Colon (tissue), 2 donors: ENCODE results near the gene RNF183.
"Not testable (repeated sequence)": the region's sequence is repeated elsewhere in the genome, so short reads cannot be mapped to it uniquely, and the experiment has no call there.

ENCODE experiments used
- FAIRE-seq: peaks from 2 replicates; lab custom pipeline; 2012; peaks lifted over from hg19 to GRCh38; lab: Jason Lieb, UNC
- donor health status: control.
- donor health status: control.

The RNF183 gene

DNA sequence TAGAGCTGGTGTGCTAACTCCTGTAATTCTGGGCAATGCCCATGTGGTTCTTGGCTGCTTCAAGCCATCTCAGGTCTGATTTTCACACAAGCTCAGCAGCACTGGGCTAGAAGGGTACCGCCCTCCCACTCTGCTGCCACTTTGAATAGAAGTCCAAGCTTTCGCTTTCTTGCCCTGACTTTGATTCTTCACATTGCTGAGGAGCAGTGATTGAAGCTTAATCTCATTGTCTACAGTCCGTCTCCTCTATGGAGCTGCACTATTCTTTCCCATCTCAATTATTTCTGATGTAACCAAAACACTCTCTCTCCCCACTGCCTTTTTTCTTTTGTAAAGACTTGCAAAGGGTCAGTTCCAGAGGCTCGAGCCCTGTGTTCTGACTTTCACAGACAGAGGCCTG is 12.9 kb upstream of the RNF183 start:
- FAIRE-seq = no peak

DNA sequence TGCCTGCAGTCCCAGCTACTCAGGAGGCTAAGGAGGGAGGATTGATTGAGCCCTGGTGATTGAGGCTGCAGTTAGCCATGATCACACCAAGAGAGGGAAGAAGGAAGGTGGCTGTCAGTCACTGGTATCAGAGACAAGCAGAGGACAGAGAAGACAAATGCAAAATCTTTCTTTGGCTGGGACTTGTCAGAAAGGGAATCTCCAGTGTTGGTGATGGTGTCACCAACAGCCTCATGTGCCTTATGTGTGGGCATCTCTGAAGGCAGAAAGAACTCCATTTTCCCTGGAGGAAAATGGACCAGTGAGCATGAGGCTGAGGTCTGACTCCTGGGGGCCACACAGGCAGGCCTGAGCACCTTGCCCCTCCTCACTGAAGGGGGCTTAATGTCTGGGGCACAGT is 12.1 kb upstream of the RNF183 start:
- FAIRE-seq = no peak

DNA sequence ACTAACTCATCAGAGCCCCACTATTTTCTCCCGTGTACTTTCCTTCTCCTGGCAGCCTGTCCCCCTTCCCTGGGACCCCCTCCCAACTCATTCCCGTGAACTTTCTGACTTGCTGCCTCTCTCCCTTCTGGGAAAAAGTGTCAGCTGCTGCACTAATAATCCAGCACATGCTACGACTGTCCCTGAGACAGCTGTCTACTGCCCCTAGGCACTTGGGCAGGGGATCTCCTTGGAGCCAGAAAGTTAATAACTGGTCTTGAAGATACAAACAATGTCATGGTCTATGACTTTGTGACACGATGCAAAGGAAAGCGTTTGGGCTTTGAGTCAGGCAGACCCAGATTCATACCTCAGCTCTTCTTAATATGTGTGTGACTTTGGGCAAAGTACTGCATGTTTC is 10.1 kb upstream of the RNF183 start:
- FAIRE-seq = no peak

- FAIRE-seq = no peak
Measured at GRCh38 chr9:113311961-113312360, 8.8 kb upstream of the RNF183 start.

DNA sequence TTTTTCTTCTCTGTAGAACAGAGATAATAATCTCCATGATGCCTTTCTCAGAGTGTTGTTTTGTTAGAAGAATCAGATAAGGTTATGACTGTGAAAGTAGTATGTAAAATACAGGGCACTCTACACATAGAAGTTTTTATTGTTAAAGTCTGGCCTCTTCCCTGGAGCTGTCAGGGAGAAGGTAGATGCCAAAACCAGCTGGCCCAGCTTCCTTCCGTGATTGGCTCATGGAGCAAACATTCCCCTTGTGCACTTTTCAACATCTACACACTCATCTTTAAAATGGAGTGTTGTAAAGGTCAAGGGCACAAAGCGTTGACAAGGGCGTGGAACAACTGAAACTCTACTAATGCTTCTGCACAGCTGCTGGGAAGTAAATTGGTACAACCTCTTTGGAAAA is 7.4 kb upstream of the RNF183 start:
- no peak for FAIRE-seq

DNA sequence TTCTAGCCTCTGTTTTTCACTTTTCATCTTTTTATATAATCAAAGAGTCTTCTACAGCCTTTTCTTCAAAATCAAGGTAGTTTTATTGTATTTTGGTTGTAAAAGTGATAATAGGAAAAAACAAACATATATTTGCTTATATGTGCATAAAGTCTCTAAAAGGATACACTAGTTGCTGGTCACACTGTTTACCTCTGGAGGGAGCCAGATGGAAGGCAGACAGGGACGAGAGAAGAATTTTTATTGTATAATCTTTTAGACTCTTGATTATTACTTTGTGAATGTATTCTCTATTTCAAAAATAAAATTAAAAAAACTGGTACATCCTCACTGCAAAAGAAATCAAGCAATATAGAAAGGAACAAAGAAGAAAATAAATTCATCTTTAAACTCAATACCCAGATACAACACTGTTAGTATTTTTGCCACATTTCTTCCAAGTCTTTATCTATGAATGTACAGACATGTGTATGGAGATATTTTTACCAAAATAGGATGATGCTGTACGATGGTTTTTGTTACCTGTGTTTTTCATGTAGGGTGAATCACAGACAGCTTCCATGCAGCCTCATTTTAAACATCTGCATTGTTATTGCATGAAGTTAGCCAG is 6.1 kb upstream of the RNF183 start:
- FAIRE-seq = no peak

DNA sequence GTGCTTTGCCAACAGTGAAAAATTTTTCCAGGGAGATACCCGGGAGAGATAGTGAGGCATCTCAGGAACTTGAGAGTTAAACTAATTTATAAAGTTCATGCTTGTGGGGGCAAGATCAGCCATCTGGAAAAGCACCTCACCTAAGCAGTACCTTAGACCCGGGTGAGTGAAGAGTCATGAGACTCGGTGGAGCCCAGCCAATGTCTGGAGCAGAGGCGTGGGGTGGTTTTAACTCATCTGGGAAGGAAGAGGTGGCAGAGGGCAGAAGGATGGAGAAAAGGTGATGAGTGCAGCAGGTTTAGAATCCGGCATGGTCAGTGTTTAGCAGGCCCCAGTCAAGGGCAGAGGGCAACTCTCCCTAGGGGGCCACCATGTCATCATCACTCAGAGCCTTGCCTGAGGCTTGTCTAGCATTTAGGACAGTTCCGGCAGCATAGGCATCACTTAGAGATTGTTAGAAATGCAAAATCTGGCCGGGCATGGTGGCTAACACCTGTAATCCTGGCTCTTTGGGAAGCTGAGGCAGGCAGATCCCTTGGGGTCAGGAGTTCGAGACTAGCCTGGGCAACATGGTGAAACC is 4.3 kb upstream of the RNF183 start:
- no peak for FAIRE-seq

DNA sequence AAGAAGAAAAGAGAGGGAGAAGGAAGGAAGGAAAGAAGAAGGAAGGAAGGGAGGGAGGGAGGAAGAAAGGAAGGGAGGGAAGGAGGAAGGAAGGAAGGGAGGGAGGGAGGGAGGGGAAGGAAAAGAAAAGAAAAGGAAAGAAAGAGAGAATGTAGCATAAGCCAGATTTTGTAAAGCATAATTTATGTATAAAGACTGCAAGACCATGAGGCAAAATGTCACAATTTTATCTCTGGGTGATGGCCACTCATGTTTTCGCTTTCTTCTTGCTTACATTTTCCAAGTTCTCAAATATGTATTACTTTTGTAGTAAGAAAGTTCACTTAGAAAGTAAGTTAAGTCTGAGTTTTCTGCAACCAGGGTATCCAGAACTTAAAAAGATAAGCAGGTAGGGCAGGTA is 3.4 kb upstream of the RNF183 start:
- FAIRE-seq = no peak

- FAIRE-seq = no peak
Measured at GRCh38 chr9:113301548-113301947, 1.6 kb downstream of the RNF183 start.

DNA sequence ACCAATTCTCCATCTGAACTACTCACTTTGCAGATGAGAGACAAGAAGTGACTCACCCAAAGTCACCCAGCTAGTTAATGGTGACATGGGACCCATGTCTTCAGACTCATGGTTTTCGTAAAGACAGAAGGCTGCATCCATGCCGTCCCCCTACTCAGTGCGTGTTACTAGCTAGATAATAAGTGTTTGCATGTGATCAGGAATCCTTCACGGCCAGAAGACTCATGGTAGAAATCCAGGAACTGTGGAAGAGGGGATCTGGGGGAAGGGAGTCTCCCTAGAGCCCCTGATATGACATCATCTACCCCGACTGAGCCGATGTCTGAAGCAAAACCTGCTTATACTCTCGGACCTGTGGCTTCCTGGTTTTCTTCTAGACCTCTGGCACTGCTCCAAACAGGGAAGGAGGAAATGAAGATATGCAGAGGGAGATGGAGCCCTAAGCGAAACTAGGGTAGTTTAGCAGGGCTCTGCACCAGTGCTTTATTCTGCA is 3.3 kb downstream of the RNF183 start:
- FAIRE-seq = no peak

DNA sequence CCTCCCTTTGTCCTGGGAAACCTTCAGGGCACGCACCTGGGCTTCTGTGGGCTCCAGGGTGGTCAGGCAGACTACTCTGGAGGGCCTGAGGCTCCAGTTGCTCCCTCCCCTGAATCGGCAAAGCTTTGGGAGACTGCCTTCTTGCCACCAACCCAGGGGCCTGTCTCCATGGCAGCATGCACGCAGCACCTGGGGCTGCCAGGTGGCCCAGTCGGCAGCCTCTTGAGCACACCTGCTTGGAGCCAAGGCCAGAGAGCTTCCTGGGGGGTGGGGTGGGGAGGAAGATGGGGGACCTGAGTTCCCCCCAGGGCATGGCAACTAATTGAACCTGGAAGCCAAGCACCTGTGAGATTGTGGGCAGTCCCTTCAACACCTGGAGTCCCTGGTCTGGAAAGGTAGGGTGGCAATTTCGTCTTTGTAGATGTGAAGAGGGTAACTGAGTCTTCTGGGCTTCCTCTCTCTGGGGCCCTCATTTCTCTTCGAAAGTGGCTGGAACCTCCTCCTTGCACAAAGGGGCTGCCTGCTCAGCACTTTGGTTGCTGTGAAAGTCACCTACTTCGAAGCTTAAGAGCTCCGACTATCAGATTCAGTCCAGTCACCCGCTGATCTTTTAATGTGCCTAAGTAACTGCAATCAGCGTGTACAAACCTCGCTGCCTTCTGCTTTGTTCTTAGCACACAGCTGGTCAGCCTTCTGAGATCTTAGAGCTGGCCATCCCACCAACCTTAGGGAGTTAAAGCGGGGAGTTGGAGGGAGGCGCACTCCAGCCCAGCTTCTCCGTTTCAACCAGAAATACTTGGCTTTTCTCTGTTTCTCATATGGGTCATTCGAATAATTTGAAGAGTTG is 4.0 kb downstream of the RNF183 start:
- no peak for FAIRE-seq

GRCh38 chr9:113298311-113298710 is 4.9 kb downstream of the RNF183 start:
- no peak for FAIRE-seq

DNA sequence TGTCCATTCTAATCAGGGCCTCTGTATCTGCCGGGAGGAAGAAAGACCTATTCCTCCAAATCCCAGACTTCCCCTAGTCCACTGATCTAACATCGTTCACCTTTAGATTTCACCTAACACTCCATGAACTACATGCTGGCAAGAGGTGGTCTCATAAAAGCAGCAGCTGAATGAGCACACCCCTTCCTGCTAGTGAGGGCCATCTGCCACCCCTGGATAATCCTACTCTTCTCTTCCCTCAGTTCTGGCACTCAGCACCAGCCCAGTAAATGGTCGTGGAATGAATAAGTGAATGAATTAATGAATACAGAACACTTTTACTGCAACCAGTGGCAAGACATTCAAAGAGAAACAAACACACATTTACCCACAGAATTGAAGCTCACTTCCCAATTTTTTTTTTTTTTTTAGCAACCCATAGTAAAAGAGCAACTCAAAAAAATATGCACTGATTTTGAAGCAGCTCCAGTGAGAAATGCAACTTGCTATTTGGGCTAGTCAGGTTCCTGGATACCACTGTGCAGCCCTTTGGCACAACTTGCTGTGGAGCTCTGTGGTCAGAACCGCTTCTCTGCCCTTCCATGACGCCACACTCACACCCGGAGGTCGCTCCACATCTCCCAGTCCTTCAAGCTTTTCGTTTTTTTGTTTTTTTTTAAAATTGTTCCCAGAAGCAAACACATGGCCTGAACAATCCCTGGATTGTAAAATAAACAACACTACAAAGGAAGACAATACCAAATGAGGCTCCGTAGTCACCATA is 6.2 kb downstream of the RNF183 start:
- FAIRE-seq = no peak

- not testable (repeated sequence) for FAIRE-seq
Measured at GRCh38 chr9:113296247-113296646, 6.9 kb downstream of the RNF183 start.

GRCh38 chr9:113293285-113293878 is 9.8 kb downstream of the RNF183 start:
- no peak for FAIRE-seq

DNA sequence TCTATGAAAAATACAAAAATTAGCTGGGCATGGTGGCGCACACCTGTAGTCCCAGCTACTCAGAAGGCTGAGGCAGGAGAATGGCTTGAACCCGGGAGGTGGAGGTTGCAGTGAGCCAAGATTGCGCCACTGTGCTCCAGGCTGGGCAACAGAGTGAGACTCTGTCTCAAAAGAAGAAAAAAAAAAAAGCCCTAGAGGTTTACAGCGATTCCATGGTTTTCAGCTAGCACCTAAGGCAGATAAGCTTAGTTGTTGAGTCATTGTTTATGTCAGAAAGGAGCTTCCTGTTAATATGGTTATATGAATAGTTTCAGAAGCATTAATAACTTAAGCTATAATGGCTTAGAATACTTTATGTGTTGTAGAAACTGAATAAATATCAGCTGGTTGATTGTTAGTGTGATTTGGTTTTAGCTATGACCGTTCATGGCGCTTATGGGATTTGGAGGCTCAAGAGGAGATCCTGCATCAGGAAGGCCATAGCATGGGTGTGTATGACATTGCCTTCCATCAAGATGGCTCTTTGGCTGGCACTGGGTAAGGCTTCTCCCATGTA is 13.0 kb downstream of the RNF183 start:
- FAIRE-seq = no peak

- FAIRE-seq = no peak
Measured at GRCh38 chr9:113289091-113289490, 14.1 kb downstream of the RNF183 start.

- FAIRE-seq = no peak
Measured at GRCh38 chr9:113281356-113281755, 21.8 kb downstream of the RNF183 start.

GRCh38 chr9:113278840-113279239 is 24.3 kb downstream of the RNF183 start:
- FAIRE-seq = no peak

DNA sequence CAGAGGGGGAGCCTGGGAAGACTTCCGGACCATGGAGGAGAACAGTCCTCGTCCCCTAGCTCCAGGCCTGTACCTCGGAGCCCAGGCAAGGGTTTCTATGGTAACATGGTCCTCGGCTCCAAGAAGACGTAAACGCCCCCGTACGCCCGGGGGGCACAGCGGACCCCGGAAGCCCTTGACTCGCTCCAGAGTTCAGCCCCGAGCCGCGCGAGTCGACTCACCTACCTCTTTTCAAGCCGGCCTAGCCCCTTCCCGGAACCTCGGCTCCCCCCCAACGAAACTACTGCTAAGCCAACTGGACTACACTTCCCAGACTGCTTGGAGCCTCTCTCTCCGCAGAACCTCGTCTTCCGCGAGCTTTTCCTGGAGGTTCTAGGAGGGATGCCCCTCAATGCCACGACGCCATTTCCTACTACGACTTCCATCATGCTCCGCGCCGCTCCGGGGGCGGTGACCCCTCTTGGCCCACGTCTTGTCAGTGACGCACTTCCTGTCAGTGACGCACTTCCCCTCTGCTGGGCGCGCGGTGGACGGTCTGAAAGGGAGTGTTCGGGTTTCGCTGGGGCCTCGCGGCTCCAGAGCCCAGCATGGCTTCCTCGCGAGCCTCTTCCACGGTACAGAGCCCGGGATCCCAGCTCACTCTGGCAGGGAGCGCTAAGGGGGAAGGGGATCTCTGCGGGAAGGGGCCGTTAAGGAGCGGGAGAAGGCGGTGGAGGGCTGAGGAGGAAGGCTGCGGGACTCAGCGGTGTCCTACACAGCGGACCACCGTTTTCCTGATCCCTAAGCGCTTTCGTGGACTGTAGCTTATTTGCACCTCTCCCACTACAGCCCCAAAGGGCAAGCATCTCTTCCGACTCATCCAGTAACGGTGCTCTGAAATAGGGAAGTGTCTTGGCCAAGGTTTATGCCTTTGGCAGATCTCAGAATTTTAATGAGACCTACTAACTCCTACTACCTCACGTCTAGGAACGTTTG is 27.7 kb downstream of the RNF183 start, which contains the start of the genes CDC26 and PRPF4:
Gene CDC26 (minus strand): TSS at position 416 of the 975 bp plus-strand sequence. CDS start 3,065 bp downstream, outside the sequence.
Gene PRPF4 (plus strand): TSS at position 502 of the 975 bp plus-strand sequence. CDS start 86 bp downstream, at position 588.
- no peak for FAIRE-seq
